Neural progenitor cell (in vitro differentiated cells): ENCODE results near the gene CCL23. TPM values are rescaled to one million over a fixed set of nuclear protein-coding genes. Genes with fewer than 3 reads are reported as not detected.

Experiments
- DNase-seq: peaks from one replicate; pipeline ENCODE4 v3.0.0-alpha.2; 2016; ENCODE audit warnings: low spot score
- H2AFZ ChIP-seq: fragments of 200-600 bp; sonication (generic); replicated peaks from 2 replicates; pipeline ENCODE4 v1.6.1; 2016; ENCODE audit warnings: antibody characterized with exemption
- H3F3A ChIP-seq: fragments of 200-600 bp; sonication (generic); 2 replicates; pipeline ENCODE4 v1.6.1; 2016; ENCODE audit warnings: antibody characterized with exemption, low read depth
- H3K27ac ChIP-seq: fragments of 200-600 bp; sonication (generic); 2 replicates; pipeline ENCODE4 v1.5.1; 2016; ENCODE audit warnings: mild to moderate bottlenecking
- H3K27me3 ChIP-seq: fragments of 200-600 bp; sonication (generic); 2 replicates; pipeline ENCODE4 v1.6.1; 2016; ENCODE audit warnings: mild to moderate bottlenecking, moderate library complexity
- H3K36me3 ChIP-seq: fragments of 200-600 bp; sonication (generic); 2 replicates; pipeline ENCODE4 v1.5.1; 2016
- H3K4me1 ChIP-seq: fragments of 200-600 bp; sonication (generic); 2 replicates; pipeline ENCODE4 v1.6.1; 2016; ENCODE audit warnings: mixed run types
- H3K4me2 ChIP-seq: fragments of 200-600 bp; sonication (generic); 2 replicates; pipeline ENCODE4 v1.6.1; 2016
- H3K4me3 ChIP-seq: fragments of 200-600 bp; sonication (generic); 2 replicates; pipeline ENCODE4 v1.5.1; 2016
- H3K79me2 ChIP-seq: fragments of 200-600 bp; sonication (generic); 2 replicates; pipeline ENCODE4 v1.6.1; 2016; ENCODE audit warnings: low read depth
- H3K9ac ChIP-seq: fragments of 200-600 bp; sonication (generic); 2 replicates; pipeline ENCODE4 v1.6.1; 2016
- H3K9me3 ChIP-seq: fragments of 200-600 bp; sonication (generic); 2 replicates; pipeline ENCODE4 v1.5.1; 2016; ENCODE audit warnings: low read depth
- H4K20me1 ChIP-seq: fragments of 200-600 bp; sonication (generic); 2 replicates; pipeline ENCODE4 v1.6.1; 2016; ENCODE audit warnings: low read depth
- H3K27ac Mint-ChIP-seq: 3 replicates; pipeline ENCODE4 v1.8.0; 2021; ENCODE audit warnings: mixed read lengths
- H3K27me3 Mint-ChIP-seq: 2 replicates; pipeline ENCODE4 v1.8.0; 2022; ENCODE audit warnings: low read depth, mild to moderate bottlenecking, inconsistent platforms, moderate library complexity, mixed read lengths; ENCODE audit not compliant: insufficient read depth
- H3K36me3 Mint-ChIP-seq: 3 replicates; pipeline ENCODE4 v1.8.0; 2021; ENCODE audit warnings: mixed read lengths
- H3K4me1 Mint-ChIP-seq: 3 replicates; pipeline ENCODE4 v1.8.0; 2021; ENCODE audit warnings: mixed read lengths
- H3K4me3 Mint-ChIP-seq: 3 replicates; pipeline ENCODE4 v1.8.0; 2021; ENCODE audit warnings: mild to moderate bottlenecking, moderate library complexity, mixed read lengths
- H3K9me3 Mint-ChIP-seq: 3 replicates; pipeline ENCODE4 v1.8.0; 2020; ENCODE audit warnings: mixed read lengths
- EZH2 ChIP-seq: fragments of 200-600 bp; sonication (generic); IDR thresholded peaks from 2 replicates; pipeline ENCODE4 v1.6.1; 2017; ENCODE audit warnings: antibody characterized with exemption, mild to moderate bottlenecking, moderate library complexity
- EZH2phosphoT487 ChIP-seq: fragments of 200-600 bp; sonication (generic); IDR thresholded peaks from 2 replicates; pipeline ENCODE4 v1.6.1; 2017; ENCODE audit warnings: antibody characterized with exemption
- total RNA-seq: library from RNA; depleted of rRNA; stranded (reverse); fragments of >200 nt; gene quantifications from 2 replicates; pipeline ENCODE4 v1.2.3, GENCODE V29; 2015; ENCODE audit warnings: low replicate concordance
- TF ChIP-seq, protein P1 (sequence below): fragments of 200-600 bp; sonication (generic); IDR thresholded peaks from 2 replicates; pipeline ENCODE4 v1.5.1; 2017; ENCODE audit warnings: antibody characterized with exemption, mild to moderate bottlenecking

Gene CCL23
- total RNA-seq, 1 donor from 2014 or later: not detected

DNA sequence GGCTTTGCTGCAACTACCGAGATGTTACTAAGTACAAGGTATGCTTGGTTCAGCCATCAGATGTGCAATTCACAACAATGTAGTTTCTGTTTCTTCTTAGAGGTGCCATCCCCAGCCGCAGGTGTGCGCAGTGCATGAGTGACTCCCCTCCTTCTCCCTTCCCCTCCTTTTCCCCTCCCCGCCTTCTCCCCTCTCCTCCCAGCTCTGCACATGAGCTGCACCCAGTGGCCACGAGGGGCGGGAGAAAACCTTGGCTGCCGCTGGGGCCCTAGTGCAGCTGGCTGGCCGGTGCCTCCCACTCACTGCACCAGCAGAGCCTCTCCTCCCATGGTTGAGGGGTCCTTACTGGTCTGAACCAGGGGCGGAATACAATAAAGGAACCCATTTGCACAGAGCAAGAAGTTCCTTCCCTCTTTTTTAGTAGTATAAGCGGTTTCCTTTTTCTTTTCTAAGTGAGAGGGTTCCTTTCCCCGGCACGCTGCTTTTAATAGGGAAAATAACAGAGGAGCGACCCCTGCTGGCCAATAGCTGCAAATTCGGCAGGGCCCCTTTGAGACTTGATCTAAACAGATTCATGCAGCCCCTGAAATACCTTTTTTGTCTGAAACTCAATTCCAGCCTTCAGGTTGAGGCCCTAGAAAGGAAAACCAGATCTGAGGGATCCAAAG, 8.6 kb downstream of the CCL23 start:
- Mint-ChIP-seq H3K4me1 (no peaks in the 10 kb centered on the region), H3K9me3 (peaks cover 14% of the 10 kb centered on the region), H3K4me3 (no peak overlapping the region), H3K36me3 (no peaks in the 10 kb centered on the region), H3K27ac (no peak overlapping the region), H3K27me3 (no peaks in the 10 kb centered on the region)
- Histone ChIP-seq H4K20me1 (no peaks in the 10 kb centered on the region), H3K27me3 (no peaks in the 10 kb centered on the region), H3F3A (no peaks in the 10 kb centered on the region), H2AFZ (no peak overlapping the region), H3K36me3 (no peaks in the 10 kb centered on the region), H3K4me1 (no peaks in the 10 kb centered on the region), H3K4me2 (no peak overlapping the region), H3K27ac (no peak overlapping the region), H3K9me3 (no peaks in the 10 kb centered on the region), H3K4me3 (no peak overlapping the region), H3K79me2 (no peaks in the 10 kb centered on the region), H3K9ac (no peak overlapping the region)
- TF ChIP-seq EZH2phosphoT487 (no peak), EZH2 (no peak)
- TF ChIP-seq, protein P1, sequence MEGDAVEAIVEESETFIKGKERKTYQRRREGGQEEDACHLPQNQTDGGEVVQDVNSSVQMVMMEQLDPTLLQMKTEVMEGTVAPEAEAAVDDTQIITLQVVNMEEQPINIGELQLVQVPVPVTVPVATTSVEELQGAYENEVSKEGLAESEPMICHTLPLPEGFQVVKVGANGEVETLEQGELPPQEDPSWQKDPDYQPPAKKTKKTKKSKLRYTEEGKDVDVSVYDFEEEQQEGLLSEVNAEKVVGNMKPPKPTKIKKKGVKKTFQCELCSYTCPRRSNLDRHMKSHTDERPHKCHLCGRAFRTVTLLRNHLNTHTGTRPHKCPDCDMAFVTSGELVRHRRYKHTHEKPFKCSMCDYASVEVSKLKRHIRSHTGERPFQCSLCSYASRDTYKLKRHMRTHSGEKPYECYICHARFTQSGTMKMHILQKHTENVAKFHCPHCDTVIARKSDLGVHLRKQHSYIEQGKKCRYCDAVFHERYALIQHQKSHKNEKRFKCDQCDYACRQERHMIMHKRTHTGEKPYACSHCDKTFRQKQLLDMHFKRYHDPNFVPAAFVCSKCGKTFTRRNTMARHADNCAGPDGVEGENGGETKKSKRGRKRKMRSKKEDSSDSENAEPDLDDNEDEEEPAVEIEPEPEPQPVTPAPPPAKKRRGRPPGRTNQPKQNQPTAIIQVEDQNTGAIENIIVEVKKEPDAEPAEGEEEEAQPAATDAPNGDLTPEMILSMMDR: peak; percentile 51
- DNase-seq: no peak

DNA sequence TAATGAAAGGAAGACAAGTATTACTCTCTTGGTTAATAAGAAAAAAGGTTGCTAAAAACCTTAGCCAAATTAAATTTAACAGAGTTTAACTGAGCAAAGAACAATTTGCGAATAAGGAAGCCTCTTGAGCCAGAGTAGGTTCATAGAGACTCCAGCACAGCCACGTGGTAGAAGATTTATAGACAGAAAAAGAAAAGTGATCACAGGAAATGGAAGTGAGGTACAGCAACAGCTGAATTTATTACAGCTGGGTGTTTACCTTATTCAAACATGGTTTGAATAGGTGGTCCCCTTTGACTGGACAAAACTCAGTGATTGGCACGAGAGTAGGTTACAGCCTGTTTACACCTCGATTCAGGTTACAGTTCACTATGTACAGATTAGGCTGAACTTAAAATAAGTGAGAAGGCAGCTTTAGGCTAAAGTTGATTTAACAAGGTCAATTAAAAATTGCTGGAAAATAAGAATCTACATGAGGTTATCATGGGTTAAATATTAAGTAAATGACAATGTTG, 13.1 kb downstream of the CCL23 start:
- H3K36me3 ChIP-seq: no peaks in the 10 kb centered on the region
- H2AFZ ChIP-seq: no peak overlapping the region
- Mint-ChIP-seq H3K9me3 (peaks cover 3% of the 10 kb centered on the region), H3K36me3 (no peaks in the 10 kb centered on the region), H3K27me3 (peaks cover 3% of the 10 kb centered on the region), H3K4me3 (no peak overlapping the region), H3K4me1 (peaks cover 15% of the 10 kb centered on the region), H3K27ac (no peak overlapping the region)
- H3F3A ChIP-seq: no peaks in the 10 kb centered on the region
- H3K79me2 ChIP-seq: no peaks in the 10 kb centered on the region
- H3K9ac ChIP-seq: no peak overlapping the region
- H3K27me3 ChIP-seq: no peaks in the 10 kb centered on the region
- H3K4me2 ChIP-seq: no peak overlapping the region
- no peak for TF ChIP-seq EZH2phosphoT487
- TF ChIP-seq EZH2: no peak
- TF ChIP-seq, protein P1: no peak
- no peak overlapping the region for H3K4me3 ChIP-seq
- H3K4me1 ChIP-seq: no peaks in the 10 kb centered on the region
- no peak overlapping the region for H3K27ac ChIP-seq
- H3K9me3 ChIP-seq: no peaks in the 10 kb centered on the region
- H4K20me1 ChIP-seq: no peaks in the 10 kb centered on the region
- no peak for DNase-seq

DNA sequence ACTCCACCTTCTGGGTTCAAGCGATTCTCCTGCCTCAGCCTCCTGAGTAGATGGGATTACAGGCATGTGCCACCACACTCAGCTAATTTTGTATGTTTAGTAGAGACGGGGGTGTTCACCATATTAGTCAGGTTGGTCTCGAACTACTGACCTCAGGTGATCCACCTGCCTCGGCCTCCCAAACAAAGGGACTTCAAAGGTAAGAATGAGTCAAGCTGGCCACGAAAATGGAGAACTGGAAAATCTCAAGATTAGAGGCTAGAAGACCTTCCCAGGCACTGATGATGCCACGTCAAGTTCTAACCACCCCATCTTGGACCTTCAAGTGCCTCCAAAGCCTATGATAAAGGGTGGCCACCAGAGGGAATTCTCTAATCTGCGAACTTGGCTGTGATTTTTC, 15.1 kb downstream of the CCL23 start:
- DNase-seq: no peak
- no peak overlapping the region for H3K9ac ChIP-seq
- H4K20me1 ChIP-seq: no peaks in the 10 kb centered on the region
- H3K79me2 ChIP-seq: no peaks in the 10 kb centered on the region
- TF ChIP-seq, protein P1: no peak
- TF ChIP-seq EZH2: no peak
- no peak for TF ChIP-seq EZH2phosphoT487
- no peaks in the 10 kb centered on the region for H3F3A ChIP-seq
- peaks cover 3% of the 10 kb centered on the region for H3K9me3 Mint-ChIP-seq
- H3K27ac Mint-ChIP-seq: no peak overlapping the region
- no peak overlapping the region for H3K4me3 Mint-ChIP-seq
- no peak overlapping the region for H3K4me3 ChIP-seq
- H2AFZ ChIP-seq: no peak overlapping the region
- H3K9me3 ChIP-seq: no peaks in the 10 kb centered on the region
- peaks cover 15% of the 10 kb centered on the region for H3K4me1 Mint-ChIP-seq
- no peaks in the 10 kb centered on the region for H3K36me3 Mint-ChIP-seq
- peaks cover 3% of the 10 kb centered on the region for H3K27me3 Mint-ChIP-seq
- H3K36me3 ChIP-seq: no peaks in the 10 kb centered on the region
- H3K27me3 ChIP-seq: no peaks in the 10 kb centered on the region
- H3K4me2 ChIP-seq: no peak overlapping the region
- H3K27ac ChIP-seq: no peak overlapping the region
- H3K4me1 ChIP-seq: no peaks in the 10 kb centered on the region
